OCI-LY1 (cell line): Measurements from ENCODE around the gene GPR27.

Source experiments
- H2AFZ ChIP-seq: fragments of 200-600 bp; sonication (generic), shearing (Covaris generic); 2 replicates; pipeline ENCODE4 v1.6.0; 2014; ENCODE audit warnings: antibody characterized with exemption, mild to moderate bottlenecking, low read length
- H3F3A ChIP-seq: fragments of 200-600 bp; sonication (generic), shearing (Covaris generic); 2 replicates; pipeline ENCODE4 v1.6.0; 2014; ENCODE audit warnings: mild to moderate bottlenecking, antibody characterized with exemption, low read length, moderate library complexity; ENCODE audit not compliant: insufficient read depth
- H3K27ac ChIP-seq: fragments of 200-600 bp; sonication (generic); 2 replicates; pipeline ENCODE4 v1.5.1; 2014; ENCODE audit warnings: low read length, mixed run types, mild to moderate bottlenecking, low read depth; ENCODE audit not compliant: poor library complexity, severe bottlenecking
- H3K27me3 ChIP-seq: fragments of 200-600 bp; sonication (generic); 2 replicates; pipeline ENCODE4 v1.6.0; 2014; ENCODE audit warnings: antibody characterized with exemption, mild to moderate bottlenecking, low read length, moderate library complexity; ENCODE audit not compliant: insufficient read depth
- H3K36me3 ChIP-seq: fragments of 200-600 bp; sonication (generic); 2 replicates; pipeline ENCODE4 v1.6.1; 2014; ENCODE audit warnings: mild to moderate bottlenecking, antibody characterized with exemption, low read length, moderate library complexity, mixed read lengths; ENCODE audit not compliant: insufficient read depth
- H3K4me1 ChIP-seq: fragments of 200-600 bp; sonication (generic); 2 replicates; pipeline ENCODE4 v1.5.1; 2014; ENCODE audit warnings: mild to moderate bottlenecking, low read length, moderate library complexity; ENCODE audit not compliant: insufficient read depth, severe bottlenecking
- H3K4me2 ChIP-seq: fragments of 200-600 bp; sonication (generic), shearing (Covaris generic); 2 replicates; pipeline ENCODE4 v1.6.1; 2014; ENCODE audit warnings: low read length
- H3K4me3 ChIP-seq: fragments of 200-600 bp; sonication (generic); 2 replicates; pipeline ENCODE4 v1.5.1; 2014; ENCODE audit warnings: low read length, low read depth, mild to moderate bottlenecking, mixed read lengths; ENCODE audit not compliant: poor library complexity, severe bottlenecking
- H3K79me2 ChIP-seq: fragments of 200-600 bp; shearing (Covaris generic); 2 replicates; pipeline ENCODE4 v1.6.1; 2016; ENCODE audit warnings: mixed run types, low read length, mixed read lengths; ENCODE audit not compliant: insufficient read depth
- H3K9ac ChIP-seq: fragments of 200-600 bp; sonication (generic), shearing (Covaris generic); 2 replicates; pipeline ENCODE4 v1.6.1; 2014; ENCODE audit warnings: mild to moderate bottlenecking, low read length, mixed read lengths
- H3K9me2 ChIP-seq: fragments of 200-600 bp; sonication (generic), shearing (Covaris generic); 2 replicates; pipeline ENCODE4 v1.6.1; 2014; ENCODE audit warnings: low read depth, mild to moderate bottlenecking, low read length, mixed read lengths
- H3K9me3 ChIP-seq: fragments of 200-600 bp; shearing (Covaris generic); 2 replicates; pipeline ENCODE4 v1.6.1; 2014; ENCODE audit warnings: low read length, mixed read lengths
- H4K20me1 ChIP-seq: fragments of 200-600 bp; sonication (generic), shearing (Covaris generic); 2 replicates; pipeline ENCODE4 v1.6.0; 2016; ENCODE audit warnings: mild to moderate bottlenecking, low read length; ENCODE audit not compliant: insufficient read depth
- CTCF ChIP-seq: fragments of 200-600 bp; sonication (generic), shearing (Covaris generic); IDR thresholded peaks from 2 replicates; pipeline ENCODE4 v1.5.1; 2017; ENCODE audit warnings: mild to moderate bottlenecking, antibody characterized with exemption, low read length, moderate library complexity, mixed read lengths
- EZH2 ChIP-seq: fragments of 200-600 bp; sonication (generic), shearing (Covaris generic); IDR thresholded peaks from 2 replicates; pipeline ENCODE4 v1.8.0; 2017; ENCODE audit warnings: borderline replicate concordance, mixed run types, mild to moderate bottlenecking, antibody characterized with exemption, low read length, moderate library complexity, mixed read lengths

GPR27 gene

GRCh38 chr3:71784914-71785531 is 31.4 kb downstream of the GPR27 start, which contains the start of gene PROK2:
PROK2 (minus strand) TSS chr3:71785148; CDS start chr3:71785052, 96 bp downstream.
- H3K36me3 ChIP-seq, result no peaks in the 10 kb centered on the region
- H3K27me3 ChIP-seq, result no peaks in the 10 kb centered on the region
- H3F3A ChIP-seq, result no peaks in the 10 kb centered on the region
- H4K20me1 ChIP-seq, result no peaks in the 10 kb centered on the region
- no peaks in the 10 kb centered on the region for H3K9me3 ChIP-seq
- no peak for TF ChIP-seq CTCF
- no peak for TF ChIP-seq EZH2
- no peaks in the 10 kb centered on the region for H3K4me1 ChIP-seq
- no peak within 1 kb of the TSS for H3K4me2 ChIP-seq
- no peak within 1 kb of the TSS for H3K27ac ChIP-seq
- H2AFZ ChIP-seq, result no peak within 1 kb of the TSS
- no peaks in the 10 kb centered on the region for H3K79me2 ChIP-seq
- H3K4me3 ChIP-seq, result no peak within 1 kb of the TSS
- no peaks in the 10 kb centered on the region for H3K9me2 ChIP-seq
- H3K9ac ChIP-seq, result no peak within 1 kb of the TSS

GRCh38 chr3:71785532-71786216 is 32.0 kb downstream of the GPR27 start:
- Histone ChIP-seq H3K27ac (no peak overlapping the region), H3F3A (no peaks in the 10 kb centered on the region), H3K9ac (no peak overlapping the region), H4K20me1 (no peaks in the 10 kb centered on the region), H3K9me3 (no peaks in the 10 kb centered on the region), H3K4me3 (no peak overlapping the region), H2AFZ (no peak overlapping the region), H3K36me3 (no peaks in the 10 kb centered on the region), H3K79me2 (no peaks in the 10 kb centered on the region), H3K4me1 (no peaks in the 10 kb centered on the region), H3K9me2 (no peaks in the 10 kb centered on the region), H3K27me3 (no peaks in the 10 kb centered on the region), H3K4me2 (no peak overlapping the region)
- TF ChIP-seq CTCF, result no peak
- no peak for TF ChIP-seq EZH2

GRCh38 chr3:71786217-71786549 is 32.5 kb downstream of the GPR27 start:
- H3K4me3 ChIP-seq, result no peak overlapping the region
- no peaks in the 10 kb centered on the region for H3K9me3 ChIP-seq
- H3K79me2 ChIP-seq, result no peaks in the 10 kb centered on the region
- no peaks in the 10 kb centered on the region for H3K27me3 ChIP-seq
- no peak overlapping the region for H3K4me2 ChIP-seq
- TF ChIP-seq EZH2 (no peak), CTCF (no peak)
- no peaks in the 10 kb centered on the region for H3F3A ChIP-seq
- H3K9ac ChIP-seq, result no peak overlapping the region
- H2AFZ ChIP-seq, result no peak overlapping the region
- no peaks in the 10 kb centered on the region for H3K36me3 ChIP-seq
- no peak overlapping the region for H3K27ac ChIP-seq
- H3K4me1 ChIP-seq, result no peaks in the 10 kb centered on the region
- no peaks in the 10 kb centered on the region for H4K20me1 ChIP-seq
- no peaks in the 10 kb centered on the region for H3K9me2 ChIP-seq
